Chondrocyte (in vitro differentiated cells): ENCODE data around the gene IQSEC3. TPM values are rescaled to one million over a fixed set of nuclear protein-coding genes. Genes with fewer than 3 reads are reported as not detected.

Source experiments
- DNase-seq: peaks from one replicate; pipeline ENCODE4 v3.0.0; 2021; ENCODE audit warnings: mixed read lengths, low spot score
- H3K27ac Mint-ChIP-seq: one replicate; pipeline ENCODE4 v1.8.0; 2021; ENCODE audit warnings: mild to moderate bottlenecking, moderate library complexity, mixed read lengths; ENCODE audit not compliant: unreplicated experiment
- H3K27me3 Mint-ChIP-seq: 2 replicates; pipeline ENCODE4 v1.8.0; 2021; ENCODE audit warnings: low read depth, mixed read lengths
- H3K36me3 Mint-ChIP-seq: 2 replicates; pipeline ENCODE4 v1.8.0; 2021; ENCODE audit warnings: low read depth, mixed read lengths
- H3K4me1 Mint-ChIP-seq: 2 replicates; pipeline ENCODE4 v1.8.0; 2021; ENCODE audit warnings: low read depth, mild to moderate bottlenecking, mixed read lengths
- H3K4me3 Mint-ChIP-seq: one replicate; pipeline ENCODE4 v1.8.0; 2021; ENCODE audit warnings: mild to moderate bottlenecking, moderate library complexity, mixed read lengths; ENCODE audit not compliant: unreplicated experiment
- H3K9me3 Mint-ChIP-seq: 2 replicates; pipeline ENCODE4 v1.8.0; 2021; ENCODE audit warnings: low read depth, mixed read lengths
- total RNA-seq: library from RNA; stranded (reverse); gene quantifications from 3 replicates; pipeline ENCODE4 v1.2.1, GENCODE V29; 2021
- TF ChIP-seq, protein P1 (sequence below): fragments of 200-600 bp; sonication (generic); IDR thresholded peaks from 2 replicates; pipeline ENCODE4 v1.5.0; 2021; ENCODE audit warnings: antibody characterized with exemption, mild to moderate bottlenecking, moderate library complexity

Gene IQSEC3
- total RNA-seq, 1 donor from 2014 or later: not detected

DNA sequence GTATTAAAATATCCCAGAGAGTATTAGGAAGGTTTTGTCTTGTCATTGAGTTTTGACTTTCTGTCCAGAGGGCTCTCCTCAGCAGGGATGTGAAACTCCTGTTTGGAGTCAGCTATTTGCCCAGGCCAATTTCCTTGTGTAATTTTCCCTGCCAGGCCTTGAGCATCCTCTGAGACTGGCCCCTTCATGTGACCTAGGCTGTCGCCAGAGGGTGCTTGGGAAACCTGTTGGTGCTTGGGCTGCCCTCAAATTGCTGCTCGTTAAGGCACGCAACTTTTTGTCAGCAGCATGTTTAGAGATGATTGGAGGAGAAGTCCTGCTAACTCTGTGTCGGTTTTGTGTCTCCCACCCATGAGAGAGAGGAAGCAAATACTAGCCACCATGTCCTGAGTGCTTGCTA, 39.1 kb downstream of the IQSEC3 start:
- no peak overlapping the region for H3K4me3 Mint-ChIP-seq
- peaks cover 23% of the 10 kb centered on the region for H3K27me3 Mint-ChIP-seq
- DNase-seq: no peak
- H3K36me3 Mint-ChIP-seq: no peaks in the 10 kb centered on the region
- peaks cover 6% of the 10 kb centered on the region for H3K4me1 Mint-ChIP-seq
- no peak overlapping the region for H3K27ac Mint-ChIP-seq
- no peaks in the 10 kb centered on the region for H3K9me3 Mint-ChIP-seq
- TF ChIP-seq, protein P1, sequence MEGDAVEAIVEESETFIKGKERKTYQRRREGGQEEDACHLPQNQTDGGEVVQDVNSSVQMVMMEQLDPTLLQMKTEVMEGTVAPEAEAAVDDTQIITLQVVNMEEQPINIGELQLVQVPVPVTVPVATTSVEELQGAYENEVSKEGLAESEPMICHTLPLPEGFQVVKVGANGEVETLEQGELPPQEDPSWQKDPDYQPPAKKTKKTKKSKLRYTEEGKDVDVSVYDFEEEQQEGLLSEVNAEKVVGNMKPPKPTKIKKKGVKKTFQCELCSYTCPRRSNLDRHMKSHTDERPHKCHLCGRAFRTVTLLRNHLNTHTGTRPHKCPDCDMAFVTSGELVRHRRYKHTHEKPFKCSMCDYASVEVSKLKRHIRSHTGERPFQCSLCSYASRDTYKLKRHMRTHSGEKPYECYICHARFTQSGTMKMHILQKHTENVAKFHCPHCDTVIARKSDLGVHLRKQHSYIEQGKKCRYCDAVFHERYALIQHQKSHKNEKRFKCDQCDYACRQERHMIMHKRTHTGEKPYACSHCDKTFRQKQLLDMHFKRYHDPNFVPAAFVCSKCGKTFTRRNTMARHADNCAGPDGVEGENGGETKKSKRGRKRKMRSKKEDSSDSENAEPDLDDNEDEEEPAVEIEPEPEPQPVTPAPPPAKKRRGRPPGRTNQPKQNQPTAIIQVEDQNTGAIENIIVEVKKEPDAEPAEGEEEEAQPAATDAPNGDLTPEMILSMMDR: no peak

DNA sequence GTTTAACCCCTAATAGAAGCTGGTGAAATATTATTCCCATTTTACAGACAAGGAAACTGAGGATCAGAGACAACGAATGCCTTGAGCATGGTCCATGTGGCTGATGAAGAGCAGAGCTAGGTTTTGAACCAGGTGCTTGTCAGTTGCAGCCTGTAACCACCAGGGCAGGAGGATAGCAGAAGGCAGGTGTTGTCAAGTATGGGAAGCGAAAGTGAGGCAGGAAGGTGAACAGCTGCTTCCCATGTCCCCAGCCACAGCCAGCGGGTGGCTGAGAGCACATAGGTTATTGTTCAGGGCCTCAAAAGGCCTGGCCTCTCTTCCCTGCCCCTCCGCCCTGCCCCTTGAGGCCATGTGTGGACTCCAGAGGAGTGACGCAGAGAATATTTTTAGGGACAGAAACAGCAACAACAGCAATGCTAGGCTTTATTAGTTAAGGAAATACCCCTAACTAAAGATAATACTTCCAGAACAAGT, 39.6 kb downstream of the IQSEC3 start:
- TF ChIP-seq, protein P1: peak; percentile 21
- peaks cover 6% of the 10 kb centered on the region for H3K4me1 Mint-ChIP-seq

DNA sequence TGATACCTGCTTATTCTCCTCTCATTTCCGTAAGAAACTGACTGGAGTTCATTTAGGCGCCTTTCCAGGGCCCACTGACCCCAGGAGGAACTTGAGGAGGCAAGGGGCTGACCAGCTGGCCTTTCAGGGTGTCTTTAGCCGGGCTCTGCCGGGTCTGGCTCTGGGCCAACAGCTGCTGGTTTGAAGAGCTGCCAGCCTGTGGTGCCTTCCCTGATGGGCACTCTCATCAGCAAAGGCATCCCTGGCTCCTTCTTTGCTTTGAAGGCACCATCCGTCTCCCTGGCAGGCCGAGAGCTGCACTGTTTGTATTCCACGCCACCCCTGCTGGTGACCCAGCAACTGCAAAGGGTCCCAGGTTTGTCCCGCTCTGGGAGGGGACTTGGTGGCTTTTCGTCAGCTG, 42.0 kb downstream of the IQSEC3 start:
- Mint-ChIP-seq H3K4me3 (no peak overlapping the region), H3K27me3 (peaks cover 29% of the 10 kb centered on the region), H3K4me1 (peaks cover 6% of the 10 kb centered on the region), H3K36me3 (no peaks in the 10 kb centered on the region), H3K27ac (no peak overlapping the region), H3K9me3 (no peaks in the 10 kb centered on the region)
- TF ChIP-seq, protein P1: no peak
- no peak for DNase-seq

More for the DNA sequence above, 39.6 kb downstream of the IQSEC3 start:
- H3K4me3 Mint-ChIP-seq: no peak overlapping the region
- H3K27me3 Mint-ChIP-seq: peaks cover 23% of the 10 kb centered on the region
- H3K9me3 Mint-ChIP-seq: no peaks in the 10 kb centered on the region
- no peak for DNase-seq
- H3K27ac Mint-ChIP-seq: no peak overlapping the region
- no peaks in the 10 kb centered on the region for H3K36me3 Mint-ChIP-seq

DNA sequence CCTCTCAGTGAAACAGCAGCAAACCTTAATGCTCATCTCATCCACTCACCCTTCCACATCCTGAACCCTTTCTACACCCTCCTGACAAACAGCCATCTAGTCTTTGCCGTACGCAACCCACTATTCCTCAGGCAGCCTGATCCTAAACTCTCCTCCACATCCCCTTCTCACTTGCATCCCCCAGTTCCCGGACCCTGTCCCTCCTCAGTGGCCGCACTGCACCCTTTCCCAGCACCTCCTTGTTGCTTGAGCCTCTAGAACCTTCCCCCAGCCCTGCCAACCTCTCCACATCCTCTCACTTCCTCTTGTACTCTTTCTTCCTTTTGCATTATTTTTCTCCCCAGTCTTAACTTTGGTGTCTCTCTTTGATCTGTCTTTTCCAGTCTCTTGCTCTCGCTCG, 42.9 kb downstream of the IQSEC3 start:
- Mint-ChIP-seq H3K27me3 (peaks cover 32% of the 10 kb centered on the region), H3K4me3 (no peak overlapping the region), H3K9me3 (no peaks in the 10 kb centered on the region)

DNA sequence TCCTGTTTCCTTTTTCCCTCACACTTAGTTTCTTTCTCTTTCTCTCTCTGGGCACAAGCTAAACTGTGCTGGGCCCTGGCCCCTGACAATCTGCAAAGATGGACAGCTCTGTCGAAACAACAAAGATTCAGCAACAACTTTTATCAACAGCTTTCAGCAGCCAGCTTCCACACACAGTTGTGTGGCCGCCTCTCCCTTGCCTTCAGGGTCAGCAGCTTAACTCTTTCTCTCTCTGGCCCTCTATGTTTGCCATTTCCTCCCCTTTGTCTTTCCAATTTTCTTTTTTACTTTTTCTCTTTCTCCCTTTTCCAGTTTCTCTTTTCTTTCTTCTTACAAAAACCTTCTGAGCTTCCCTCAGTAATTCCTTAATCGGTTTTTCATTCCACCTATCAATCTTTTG, 43.3 kb downstream of the IQSEC3 start:
- H3K27ac Mint-ChIP-seq: no peak overlapping the region
- peaks cover 33% of the 10 kb centered on the region for H3K27me3 Mint-ChIP-seq
- no peak for DNase-seq
- no peaks in the 10 kb centered on the region for H3K9me3 Mint-ChIP-seq
- TF ChIP-seq, protein P1: no peak
- H3K36me3 Mint-ChIP-seq: no peaks in the 10 kb centered on the region
- H3K4me1 Mint-ChIP-seq: peaks cover 6% of the 10 kb centered on the region
- no peak overlapping the region for H3K4me3 Mint-ChIP-seq

More for the DNA sequence above, 42.9 kb downstream of the IQSEC3 start:
- no peak overlapping the region for H3K27ac Mint-ChIP-seq
- H3K36me3 Mint-ChIP-seq: no peaks in the 10 kb centered on the region
- TF ChIP-seq, protein P1: no peak
- H3K4me1 Mint-ChIP-seq: peaks cover 6% of the 10 kb centered on the region
- DNase-seq: no peak
